ENCODE results near the gene WNK2.

Gene WNK2

GRCh38 chr9:93268551-93269314 lies 84.8 kb downstream of the WNK2 start:
- DNase-seq = peak; percentile 19

DNA sequence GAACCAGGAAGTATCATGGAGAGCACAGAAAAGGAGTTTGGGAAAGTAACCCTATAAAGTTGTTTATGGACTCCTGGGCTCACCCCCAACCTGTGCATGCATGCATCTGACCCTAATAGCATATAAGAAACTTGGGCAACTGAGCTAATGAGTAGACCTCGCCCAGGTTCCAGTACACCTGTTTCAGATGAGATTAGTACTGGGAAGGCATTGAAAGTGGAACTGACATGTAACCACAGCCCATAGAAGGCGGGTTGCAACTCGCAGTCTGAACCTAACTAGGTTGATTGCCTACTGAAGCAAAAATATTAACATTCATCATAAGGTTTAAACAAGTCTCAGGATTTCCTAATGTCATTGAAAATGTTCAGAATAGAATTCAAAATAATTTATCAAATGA lies 87.0 kb downstream of the WNK2 start:
- DNase-seq = no peak

DNA sequence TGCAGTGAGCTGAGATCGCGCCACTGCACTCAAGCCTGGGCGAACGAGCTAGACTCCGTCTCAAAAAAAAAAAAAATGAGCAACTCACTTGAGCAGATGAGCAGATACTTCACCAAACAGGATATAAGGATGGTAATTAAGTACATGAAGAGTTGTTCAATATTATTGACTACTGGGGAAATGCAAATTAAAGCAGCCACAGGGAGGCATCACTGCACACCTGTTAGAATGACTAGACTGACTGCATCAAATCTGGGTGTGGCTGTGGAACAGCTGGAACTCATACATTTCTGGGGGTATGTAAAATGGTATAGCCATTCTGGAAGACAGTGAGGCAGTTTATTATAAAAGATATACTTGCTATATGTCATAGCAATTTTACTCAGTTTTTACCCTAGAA lies 93.0 kb downstream of the WNK2 start:
- no peak for DNase-seq

DNA sequence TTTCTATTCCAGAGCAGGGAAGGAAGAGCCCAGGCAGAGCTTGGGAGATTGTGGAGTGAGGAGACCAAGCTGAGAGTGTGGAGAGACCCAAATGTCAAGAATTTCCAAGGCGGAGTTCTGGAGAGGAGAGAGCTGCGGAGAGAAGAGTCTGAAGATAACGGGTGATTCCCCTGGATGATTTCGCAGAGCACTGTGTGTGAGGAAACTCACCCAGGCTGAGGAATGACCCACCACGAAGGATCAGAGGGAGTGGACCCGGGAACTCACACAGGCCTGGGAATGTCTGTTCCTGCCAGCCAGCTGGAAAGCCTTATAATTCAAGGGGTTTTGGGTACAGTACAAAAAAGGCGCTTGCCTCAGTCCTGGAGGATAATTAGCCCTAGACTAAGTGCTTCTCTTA lies 94.2 kb downstream of the WNK2 start:
- DNase-seq = no peak

GRCh38 chr9:93280661-93281259 lies 96.8 kb downstream of the WNK2 start:
- DNase-seq = no peak

DNA sequence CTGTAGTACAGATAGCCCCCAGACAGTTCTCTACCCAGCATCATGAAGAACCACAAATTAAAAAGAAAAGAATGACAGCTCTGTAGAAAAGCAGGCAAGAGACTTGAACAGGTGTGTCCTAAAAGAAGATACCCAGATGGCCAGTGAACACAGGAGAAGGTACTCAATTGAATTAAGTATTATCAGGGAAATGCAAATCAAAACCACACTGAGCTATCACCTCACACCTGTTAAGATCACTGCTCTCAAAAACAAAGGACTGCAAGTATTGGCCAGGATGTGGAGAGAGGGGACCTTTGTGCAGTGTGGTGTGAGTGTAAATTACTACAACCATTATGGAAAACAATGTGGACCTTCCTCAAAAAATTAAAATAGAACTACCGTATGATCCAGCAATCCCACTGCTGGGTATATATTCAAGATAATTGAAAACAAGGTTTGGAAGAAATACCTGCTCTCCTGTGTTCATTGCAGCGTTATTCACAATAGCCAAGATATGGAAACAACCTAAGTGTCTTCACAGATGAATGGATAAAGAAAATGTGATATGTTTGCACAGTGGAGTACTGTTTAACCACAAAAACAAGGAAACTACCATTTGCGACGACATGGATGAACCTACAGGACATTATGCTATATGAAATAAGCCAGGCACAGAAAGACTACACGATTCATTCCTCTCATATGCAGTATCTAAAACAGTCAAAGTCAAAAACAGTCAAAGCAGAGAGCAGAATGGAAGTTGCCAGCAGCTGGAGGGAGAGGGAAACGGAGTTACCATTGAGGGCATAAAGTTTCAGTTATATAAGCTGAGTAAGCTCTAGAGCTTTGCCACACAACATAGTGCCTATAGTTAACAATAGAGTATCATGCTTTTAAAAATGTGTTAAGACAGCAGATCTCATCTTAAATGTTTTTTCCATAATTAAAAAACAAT lies 102.6 kb downstream of the WNK2 start:
- no peak for DNase-seq

GRCh38 chr9:93287189-93287552 lies 103.2 kb downstream of the WNK2 start:
- no peak for DNase-seq

GRCh38 chr9:93287593-93287992 lies 103.7 kb downstream of the WNK2 start:
- no peak for DNase-seq

DNA sequence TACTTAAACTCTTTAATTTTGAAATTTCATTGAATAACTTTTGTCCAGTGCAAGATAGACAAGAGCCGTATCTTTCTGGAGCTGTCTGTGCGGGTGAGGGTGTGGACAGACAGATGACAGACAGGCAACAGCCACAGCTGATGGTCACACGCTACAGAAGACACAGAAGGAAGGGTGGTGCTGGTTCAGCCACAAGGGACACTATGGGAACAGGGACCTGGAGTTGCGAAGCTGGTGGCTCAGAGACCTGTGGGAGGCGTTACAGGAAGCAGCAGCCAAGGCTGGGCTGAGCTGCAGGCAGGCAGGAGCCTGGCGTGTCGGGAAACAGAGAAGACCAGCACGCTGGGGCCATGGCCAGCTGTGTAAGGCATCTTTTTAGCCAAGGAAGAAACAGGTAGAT lies 104.4 kb downstream of the WNK2 start:
- no peak for DNase-seq

- no peak for DNase-seq
Observed at GRCh38 chr9:93288891-93289883, 105.2 kb downstream of the WNK2 start.

- DNase-seq = no peak
Observed at GRCh38 chr9:93290495-93291434, 106.8 kb downstream of the WNK2 start.

- no peak for DNase-seq
Observed at GRCh38 chr9:93291536-93292287, 107.8 kb downstream of the WNK2 start.

- no peak for DNase-seq
Observed at GRCh38 chr9:93292288-93292615, 108.3 kb downstream of the WNK2 start.

DNA sequence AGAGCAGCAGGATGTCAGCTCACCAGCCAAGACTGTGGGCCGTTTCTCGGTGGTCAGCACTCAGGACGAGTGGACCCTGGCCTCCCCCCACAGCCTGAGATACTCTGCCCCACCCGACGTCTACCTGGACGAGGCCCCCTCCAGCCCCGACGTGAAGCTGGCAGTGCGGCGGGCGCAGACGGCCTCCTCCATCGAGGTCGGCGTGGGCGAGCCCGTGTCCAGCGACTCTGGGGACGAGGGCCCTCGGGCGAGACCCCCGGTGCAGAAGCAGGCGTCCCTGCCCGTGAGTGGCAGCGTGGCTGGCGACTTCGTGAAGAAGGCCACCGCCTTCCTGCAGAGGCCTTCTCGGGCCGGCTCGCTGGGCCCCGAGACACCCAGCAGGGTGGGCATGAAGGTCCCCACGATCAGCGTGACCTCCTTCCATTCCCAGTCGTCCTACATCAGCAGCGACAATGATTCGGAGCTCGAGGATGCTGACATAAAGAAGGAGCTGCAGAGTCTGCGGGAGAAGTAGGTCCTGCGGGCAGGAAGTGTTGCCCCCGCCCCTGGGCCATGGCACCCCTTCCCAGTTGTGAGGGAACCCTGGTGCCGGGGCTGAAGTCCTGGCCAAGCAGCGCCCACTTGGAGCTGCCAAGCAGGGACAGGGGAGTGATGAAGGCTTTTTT lies 108.9 kb downstream of the WNK2 start:
- DNase-seq = no peak

GRCh38 chr9:93294011-93294410 lies 110.1 kb downstream of the WNK2 start:
- no peak for DNase-seq

GRCh38 chr9:93295031-93295430 lies 111.1 kb downstream of the WNK2 start:
- DNase-seq = no peak

DNA sequence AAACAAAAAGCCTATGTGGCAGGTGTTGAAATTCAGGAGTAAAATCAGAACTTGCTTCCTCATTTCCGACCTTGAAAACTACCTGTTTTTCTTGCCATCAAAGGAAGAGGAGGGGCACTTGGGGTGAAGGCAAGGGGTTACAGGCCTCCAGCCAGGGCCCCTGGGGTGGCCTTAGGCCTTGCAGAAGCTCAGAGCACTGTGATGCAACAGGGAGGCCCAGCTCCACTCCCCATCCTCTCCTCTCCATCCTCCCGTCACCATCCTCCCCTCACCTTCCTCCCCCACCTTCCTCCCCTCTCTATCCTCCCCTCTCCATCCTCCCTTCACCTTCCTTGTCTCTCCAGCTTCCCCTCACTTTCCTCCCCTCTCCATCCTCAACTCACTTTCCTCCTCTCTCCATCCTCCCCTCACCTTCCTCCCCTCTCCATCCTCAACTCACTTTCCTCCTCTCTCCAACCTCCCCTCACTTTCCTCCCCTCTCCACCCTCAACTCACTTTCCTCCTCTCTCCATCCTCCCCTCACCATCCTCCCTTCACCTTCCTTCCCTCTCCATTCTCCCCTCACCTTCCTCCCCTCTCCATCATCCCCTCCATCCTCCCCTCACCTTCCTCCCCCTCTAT lies 111.6 kb downstream of the WNK2 start:
- DNase-seq = no peak

- DNase-seq = no peak
Observed at GRCh38 chr9:93296889-93297480, 113.0 kb downstream of the WNK2 start.

Data from stimulated activated CD4-positive, alpha-beta T cell treated with anti-CD3 and anti-CD28 coated beads, Interleukin-4, amount 100 ng/mL, for 24 hours (primary cell).